Measurements from ENCODE around the gene MATN3. TPM values are rescaled to one million over a fixed set of nuclear protein-coding genes. Genes with fewer than 3 reads are reported as not detected.
"Not testable (repeated sequence)": the region's sequence is repeated elsewhere in the genome, so short reads cannot be mapped to it uniquely, and the experiment has no call there.

Gene MATN3, protein sequence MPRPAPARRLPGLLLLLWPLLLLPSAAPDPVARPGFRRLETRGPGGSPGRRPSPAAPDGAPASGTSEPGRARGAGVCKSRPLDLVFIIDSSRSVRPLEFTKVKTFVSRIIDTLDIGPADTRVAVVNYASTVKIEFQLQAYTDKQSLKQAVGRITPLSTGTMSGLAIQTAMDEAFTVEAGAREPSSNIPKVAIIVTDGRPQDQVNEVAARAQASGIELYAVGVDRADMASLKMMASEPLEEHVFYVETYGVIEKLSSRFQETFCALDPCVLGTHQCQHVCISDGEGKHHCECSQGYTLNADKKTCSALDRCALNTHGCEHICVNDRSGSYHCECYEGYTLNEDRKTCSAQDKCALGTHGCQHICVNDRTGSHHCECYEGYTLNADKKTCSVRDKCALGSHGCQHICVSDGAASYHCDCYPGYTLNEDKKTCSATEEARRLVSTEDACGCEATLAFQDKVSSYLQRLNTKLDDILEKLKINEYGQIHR
- 2.8 and 3.0 TPM in 2 replicates for total RNA-seq (2014; rRNA removed; shearing (Covaris generic))
- polyA plus RNA-seq (2014; cell fraction: nucleus; rRNA removed): 5.7 and 9.5 TPM in 2 replicates

- DNase-seq (ENCODE audit: extremely low read depth, low read depth): peak; percentile 34
Observed at GRCh38 chr2:20012282-20013125, at the start of gene MATN3. MATN3 (minus strand) TSS chr2:20012668; CDS start chr2:20012631, 37 bp downstream.

- no peak for DNase-seq (ENCODE audit: extremely low read depth, low read depth)
Observed at GRCh38 chr2:20061940-20062339, 49.5 kb upstream of the MATN3 start.

GRCh38 chr2:20061476-20061875 is 49.0 kb upstream of the MATN3 start:
- no peak for DNase-seq (ENCODE audit: extremely low read depth, low read depth)

- no peak for DNase-seq (ENCODE audit: extremely low read depth, low read depth)
Observed at GRCh38 chr2:20060106-20060505, 47.6 kb upstream of the MATN3 start.

- no peak for DNase-seq (ENCODE audit: extremely low read depth, low read depth)
Observed at GRCh38 chr2:20057268-20057667, 44.8 kb upstream of the MATN3 start.

DNA sequence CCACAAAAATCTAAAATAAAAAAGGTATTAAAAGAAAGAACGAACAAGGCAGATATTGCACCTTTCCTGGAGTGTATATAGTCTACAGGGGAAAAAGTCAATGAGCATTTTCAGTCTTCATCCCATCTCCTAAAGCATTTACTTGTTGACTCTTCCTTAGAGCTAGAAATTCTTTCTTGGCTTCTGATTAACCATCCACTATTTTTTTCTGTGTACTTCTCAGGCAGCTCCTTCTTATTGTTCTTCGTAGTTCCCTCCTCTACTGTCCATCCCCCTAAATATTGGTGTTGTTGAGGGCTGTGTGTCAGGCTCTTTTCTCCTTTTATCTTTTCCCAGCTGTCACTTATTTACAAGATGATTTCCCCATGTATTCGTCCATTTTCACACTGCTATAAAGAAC is 42.5 kb upstream of the MATN3 start:
- DNase-seq (ENCODE audit: extremely low read depth, low read depth): no peak

DNA sequence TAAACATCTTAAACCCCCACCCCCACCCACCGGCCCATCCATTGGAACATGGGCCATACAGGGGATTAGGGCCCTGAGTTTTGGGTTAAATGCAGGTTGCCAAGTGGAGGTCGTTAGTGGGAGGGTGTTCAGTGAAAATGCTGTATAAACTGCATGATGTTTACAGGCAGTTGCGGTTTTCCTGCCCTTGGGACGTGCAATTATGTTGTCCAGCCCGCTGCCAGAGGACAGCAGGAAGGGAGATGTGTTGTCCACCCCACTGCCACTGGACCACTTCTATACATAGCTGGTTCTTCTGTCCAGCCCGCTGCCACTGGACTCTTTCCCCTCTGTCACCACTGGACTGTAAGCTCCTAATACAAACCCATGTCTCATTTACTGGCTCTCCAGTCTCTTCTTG is 41.7 kb upstream of the MATN3 start:
- DNase-seq (ENCODE audit: extremely low read depth, low read depth): no peak

GRCh38 chr2:20052861-20053281 is 40.4 kb upstream of the MATN3 start:
- DNase-seq (ENCODE audit: extremely low read depth, low read depth): peak; percentile 60

GRCh38 chr2:20052229-20052851 is 39.9 kb upstream of the MATN3 start:
- DNase-seq (ENCODE audit: extremely low read depth, low read depth): no peak

- peak; percentile 100 for DNase-seq (ENCODE audit: extremely low read depth, low read depth)
Observed at GRCh38 chr2:20051532-20052228, 39.2 kb upstream of the MATN3 start, which contains the start of gene LAPTM4A. LAPTM4A (minus strand) TSS chr2:20051628; CDS start chr2:20051520, 108 bp downstream.

DNA sequence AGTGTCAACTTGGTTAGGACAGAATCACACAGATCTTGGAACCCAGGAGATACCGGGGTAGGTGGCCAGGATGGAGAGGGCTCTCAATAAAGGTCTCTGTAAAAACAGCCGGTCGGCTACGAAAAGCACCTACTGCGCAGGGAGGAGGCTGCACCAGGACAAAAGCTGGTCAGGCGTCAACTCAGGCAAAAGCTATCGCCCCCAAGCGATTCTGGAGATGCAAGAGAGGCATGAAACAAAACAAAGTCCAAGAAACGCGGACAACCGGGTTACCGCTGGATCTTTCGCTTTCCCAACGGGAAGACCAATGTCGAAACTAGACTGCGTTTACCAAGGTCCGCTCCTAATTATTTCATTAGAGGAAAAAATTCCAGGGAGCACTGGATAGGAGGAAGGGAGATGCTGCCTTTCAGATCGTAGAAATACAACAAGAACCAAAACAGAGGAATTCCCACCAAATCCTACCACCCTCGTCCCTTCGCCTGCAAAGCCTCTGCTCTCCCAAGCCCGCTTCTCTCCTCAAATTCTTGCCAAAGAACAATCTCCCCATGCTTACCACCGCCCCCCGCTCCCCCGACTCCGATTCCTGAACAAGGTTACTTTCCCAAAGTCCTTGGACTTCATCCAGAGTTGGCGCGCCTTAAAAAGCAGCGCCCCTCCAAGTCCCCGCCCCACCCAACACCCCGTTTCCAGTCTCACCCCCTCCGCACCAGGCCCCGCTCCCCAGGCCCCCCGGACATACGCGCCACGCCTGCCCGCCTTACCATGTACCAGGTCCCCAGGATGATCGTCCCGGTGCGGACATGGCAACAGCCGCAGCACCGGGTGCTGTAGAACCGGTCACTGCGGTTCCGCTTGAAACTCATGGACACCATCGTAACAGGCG is 38.4 kb upstream of the MATN3 start:
- DNase-seq (ENCODE audit: extremely low read depth, low read depth): peak; percentile 30

DNA sequence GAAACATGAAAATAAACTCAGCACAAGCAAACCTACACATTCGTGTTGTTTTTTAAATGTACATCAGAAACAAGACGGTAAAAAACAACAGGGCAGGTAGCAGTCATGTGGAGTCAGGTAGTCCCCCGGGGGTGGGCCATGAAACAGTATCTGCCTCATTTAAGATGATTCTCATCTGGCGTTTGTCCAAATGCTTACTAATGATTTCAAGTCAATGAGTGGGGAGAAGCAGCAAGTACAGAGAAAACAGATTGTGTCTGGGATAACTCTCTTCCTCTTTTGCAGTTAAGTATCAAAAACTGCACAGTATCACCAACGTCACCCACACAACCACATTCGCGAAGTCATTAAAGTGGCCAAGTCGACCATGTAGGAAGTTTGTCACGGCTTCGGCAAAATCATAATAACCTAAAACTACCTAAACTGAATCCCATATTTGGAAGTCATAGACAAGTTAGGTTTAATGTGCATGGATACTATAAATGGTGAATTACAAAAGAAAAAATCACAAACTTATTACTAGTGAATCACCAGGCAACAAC is 37.7 kb upstream of the MATN3 start:
- DNase-seq (ENCODE audit: extremely low read depth, low read depth): no peak

DNA sequence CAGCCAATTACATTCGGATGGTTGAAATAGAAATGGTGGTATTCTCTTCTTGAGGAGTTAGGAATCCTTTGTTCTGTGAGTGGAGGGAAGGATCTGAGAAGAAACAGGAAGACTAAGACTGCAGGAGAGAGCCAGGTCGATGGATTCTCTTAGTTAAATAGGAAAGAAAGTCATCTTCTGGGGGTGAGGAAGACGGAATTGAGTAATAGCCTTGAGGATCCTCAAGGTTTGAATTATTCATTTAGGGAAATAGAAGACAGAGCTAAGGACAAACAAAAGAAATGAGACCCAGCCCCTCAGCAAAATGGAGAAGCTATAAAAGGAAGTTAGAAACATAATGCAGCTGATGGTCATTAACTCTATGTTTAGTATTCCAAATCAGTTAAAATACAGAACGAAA is 37.2 kb upstream of the MATN3 start:
- DNase-seq (ENCODE audit: extremely low read depth, low read depth): no peak

DNA sequence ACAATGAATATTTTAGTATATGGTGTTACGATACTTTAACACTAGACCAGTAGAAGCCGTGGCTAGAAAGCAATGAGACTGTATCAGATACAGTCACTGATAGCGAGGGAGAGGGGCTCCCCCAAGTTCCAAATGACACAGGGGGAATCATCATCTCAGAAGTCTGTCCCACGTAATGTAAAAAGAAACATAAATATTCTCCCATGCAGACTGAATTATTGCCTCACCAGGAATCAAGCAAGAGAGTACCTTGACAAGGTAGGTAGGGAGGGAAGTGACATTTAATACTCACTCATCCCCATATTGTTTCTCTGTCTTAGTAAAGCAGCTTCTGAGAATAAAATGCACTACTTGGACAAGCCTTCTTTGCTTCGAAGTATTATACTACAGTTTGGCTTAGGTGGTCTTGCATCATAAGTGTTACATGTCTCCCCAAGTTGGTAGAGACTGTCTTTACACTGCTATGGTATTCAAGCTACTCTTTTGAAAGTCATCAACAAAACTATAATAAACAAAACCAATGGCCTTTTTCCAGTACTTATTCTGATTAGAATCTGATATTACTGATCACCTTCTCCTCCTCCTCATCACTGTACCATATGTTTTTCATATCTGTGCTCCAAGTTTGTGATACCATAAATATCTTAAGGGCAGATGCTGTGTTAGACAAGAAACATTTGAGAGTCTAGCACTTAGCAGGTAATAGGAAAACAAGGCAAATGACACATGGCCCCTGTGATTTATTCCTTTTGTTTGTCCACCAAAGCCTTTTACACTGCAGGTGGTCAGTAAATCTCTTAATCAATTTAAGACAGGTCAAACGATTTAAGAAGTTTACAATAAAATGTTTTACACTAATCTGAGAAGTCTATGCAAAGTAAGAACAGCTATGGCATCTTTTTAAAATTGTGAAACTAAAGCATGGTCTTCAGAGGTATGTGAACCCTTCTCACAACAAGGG is 36.3 kb upstream of the MATN3 start:
- DNase-seq (ENCODE audit: extremely low read depth, low read depth): no peak

- DNase-seq (ENCODE audit: extremely low read depth, low read depth): not testable (repeated sequence)
Observed at GRCh38 chr2:20045712-20046292, 33.3 kb upstream of the MATN3 start.

GRCh38 chr2:20044778-20045177 is 32.3 kb upstream of the MATN3 start:
- DNase-seq (ENCODE audit: extremely low read depth, low read depth): no peak

GRCh38 chr2:20042531-20042930 is 30.1 kb upstream of the MATN3 start:
- DNase-seq (ENCODE audit: extremely low read depth, low read depth): no peak
